Karpas-422 (cell line): ENCODE data around the gene SPDYE16. TPM values are rescaled to one million over a fixed set of nuclear protein-coding genes. Genes with fewer than 3 reads are reported as not detected.

Experiments used
- small RNA-seq: library from RNA; depleted of rRNA; stranded (forward); fragments of <200 nt; gene quantifications from one replicate; pipeline ENCODE3, GENCODE V24; 2014
- total RNA-seq: library from RNA; depleted of rRNA; stranded (reverse); fragments of >200 nt; shearing (Covaris generic); gene quantifications from 2 replicates; pipeline ENCODE4 v1.2.3, GENCODE V29; 2014; ENCODE audit warnings: low replicate concordance; rRNA removed

SPDYE16 gene
- total RNA-seq, 1 experiment from 2014 or later, result not detected

Small RNAs within 50 kb of the gene (small RNA-seq; reads per million reads assigned to genes)
- not detected for gene RF00019

Other genes starting within 250 kb of the SPDYE16 start
- 5.2 and 17.7 TPM in 2 replicates for gene HSPB1, start 240.6 kb downstream of the SPDYE16 start, total RNA-seq
- gene YWHAG, start 184.3 kb downstream of the SPDYE16 start, total RNA-seq, result 49.1 and 64.1 TPM in 2 replicates
- not detected in 2 replicates for gene SSC4D, start 133.6 kb downstream of the SPDYE16 start, total RNA-seq
- gene ZP3, start 118.3 kb downstream of the SPDYE16 start, total RNA-seq, result not detected in 2 replicates
- 17.0 and 26.5 TPM in 2 replicates for gene DTX2, start 81.6 kb downstream of the SPDYE16 start, total RNA-seq
- gene UPK3B, start 32.7 kb downstream of the SPDYE16 start, total RNA-seq, result 0.26 TPM in 1 of 2 replicates, not detected in the other
- gene POMZP3, start 84.0 kb upstream of the SPDYE16 start, total RNA-seq, result 1.4 and 3.0 TPM in 2 replicates